Coronary artery (tissue), 2 donors: ENCODE results near the gene ZNF521.

Experiments used
- DNase-seq: peaks from one replicate; pipeline ENCODE4 v3.0.0-alpha.2; 2017; ENCODE audit warnings: low spot score
- H3K27ac ChIP-seq, 2 donors: fragments of 200-600 bp; sonication (generic); one replicate each; pipeline ENCODE4 v1.5.1; 2016 to 2019
- H3K4me3 ChIP-seq: fragments of 200-600 bp; sonication (generic); 2 replicates; pipeline ENCODE4 v1.5.1; 2016; ENCODE audit warnings: mild to moderate bottlenecking, moderate library complexity
- TF ChIP-seq, protein P1 (sequence below): fragments of 200-600 bp; sonication (generic); IDR thresholded peaks from one replicate; pipeline ENCODE4 v1.5.1; 2019; ENCODE audit warnings: antibody characterized with exemption

ZNF521 gene

DNA sequence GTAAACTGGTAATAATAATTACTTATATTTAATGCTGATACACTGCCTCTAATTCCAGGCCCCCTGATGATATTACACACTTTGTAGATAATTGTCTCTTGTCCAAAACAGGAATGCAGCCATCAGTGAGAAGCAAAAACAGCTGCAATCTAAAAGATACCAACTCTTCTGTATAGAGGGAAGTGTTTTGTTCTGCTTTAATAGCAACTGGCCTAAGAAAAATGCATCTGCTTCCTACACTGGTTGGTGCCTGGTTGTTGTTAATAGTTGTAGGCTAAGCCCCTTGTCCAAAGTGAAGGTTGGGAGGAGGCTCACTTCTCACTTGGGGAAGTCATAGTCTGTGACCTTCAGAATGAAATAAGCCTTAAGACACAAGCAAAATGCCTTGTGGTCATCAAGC, 332.0 kb downstream of the ZNF521 start:
- H3K4me3 ChIP-seq = no peak overlapping the region
- no peak overlapping the region for H3K27ac ChIP-seq
- no peak for DNase-seq
- TF ChIP-seq, protein P1, sequence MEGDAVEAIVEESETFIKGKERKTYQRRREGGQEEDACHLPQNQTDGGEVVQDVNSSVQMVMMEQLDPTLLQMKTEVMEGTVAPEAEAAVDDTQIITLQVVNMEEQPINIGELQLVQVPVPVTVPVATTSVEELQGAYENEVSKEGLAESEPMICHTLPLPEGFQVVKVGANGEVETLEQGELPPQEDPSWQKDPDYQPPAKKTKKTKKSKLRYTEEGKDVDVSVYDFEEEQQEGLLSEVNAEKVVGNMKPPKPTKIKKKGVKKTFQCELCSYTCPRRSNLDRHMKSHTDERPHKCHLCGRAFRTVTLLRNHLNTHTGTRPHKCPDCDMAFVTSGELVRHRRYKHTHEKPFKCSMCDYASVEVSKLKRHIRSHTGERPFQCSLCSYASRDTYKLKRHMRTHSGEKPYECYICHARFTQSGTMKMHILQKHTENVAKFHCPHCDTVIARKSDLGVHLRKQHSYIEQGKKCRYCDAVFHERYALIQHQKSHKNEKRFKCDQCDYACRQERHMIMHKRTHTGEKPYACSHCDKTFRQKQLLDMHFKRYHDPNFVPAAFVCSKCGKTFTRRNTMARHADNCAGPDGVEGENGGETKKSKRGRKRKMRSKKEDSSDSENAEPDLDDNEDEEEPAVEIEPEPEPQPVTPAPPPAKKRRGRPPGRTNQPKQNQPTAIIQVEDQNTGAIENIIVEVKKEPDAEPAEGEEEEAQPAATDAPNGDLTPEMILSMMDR = no peak

DNA sequence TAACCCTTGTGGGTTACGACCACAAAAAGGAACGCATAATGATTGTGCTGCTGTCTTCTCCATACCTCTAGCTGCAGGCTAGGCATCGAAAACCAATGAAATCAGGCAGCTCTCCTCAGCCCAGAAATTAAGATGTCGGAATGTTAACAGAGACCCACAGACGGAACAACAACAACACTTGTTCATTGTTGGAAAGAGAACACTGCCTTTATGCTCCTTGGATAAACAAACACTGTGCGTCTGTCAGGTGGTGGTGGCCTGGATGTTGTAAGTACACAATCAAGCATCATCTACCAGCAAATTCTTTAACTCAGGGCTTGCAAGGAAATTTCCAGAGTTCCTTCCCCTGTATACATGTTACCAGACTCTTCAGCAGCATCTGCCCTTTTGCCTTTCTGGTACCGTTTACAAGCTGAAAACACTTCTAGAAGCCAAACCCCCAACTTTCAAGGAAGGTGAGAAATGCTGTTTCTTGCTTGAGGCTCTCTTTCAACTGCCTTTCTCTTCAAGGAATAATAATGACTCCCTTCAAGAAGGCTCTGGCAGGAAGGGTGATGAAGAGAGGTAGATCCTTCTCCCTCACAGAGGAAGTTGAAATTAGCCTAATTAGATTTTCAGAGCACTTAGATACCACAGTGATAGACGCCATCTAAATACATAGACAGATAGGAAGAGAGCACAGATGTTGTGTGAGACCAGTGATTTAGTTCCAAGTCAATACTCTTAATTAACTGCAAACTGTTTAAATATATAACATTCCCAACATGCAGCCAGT, 332.7 kb downstream of the ZNF521 start:
- no peak overlapping the region for H3K27ac ChIP-seq
- TF ChIP-seq, protein P1 = no peak
- no peak for DNase-seq
- no peak overlapping the region for H3K4me3 ChIP-seq

DNA sequence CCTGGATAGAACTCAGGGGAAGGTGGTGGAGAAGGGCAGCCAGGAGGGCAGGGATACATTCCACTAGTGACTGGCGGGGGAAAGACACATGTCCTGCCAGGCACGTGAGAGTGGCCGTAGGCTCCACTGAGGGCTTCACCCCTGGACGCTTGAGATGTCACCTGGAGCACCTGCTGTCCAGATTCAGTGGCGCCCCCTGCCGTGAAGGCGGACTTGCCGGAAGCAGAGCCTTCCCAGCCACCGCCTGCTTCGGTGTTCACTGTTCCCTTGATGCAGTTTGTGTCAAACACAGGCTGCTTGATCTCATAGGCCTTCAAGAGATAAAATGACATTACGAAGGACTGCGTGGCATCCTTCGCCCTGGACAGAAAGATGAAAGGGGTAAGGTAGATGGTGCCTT, 335.3 kb downstream of the ZNF521 start:
- no peak for DNase-seq
- TF ChIP-seq, protein P1 = no peak
- no peak overlapping the region for H3K27ac ChIP-seq
- no peak overlapping the region for H3K4me3 ChIP-seq

DNA sequence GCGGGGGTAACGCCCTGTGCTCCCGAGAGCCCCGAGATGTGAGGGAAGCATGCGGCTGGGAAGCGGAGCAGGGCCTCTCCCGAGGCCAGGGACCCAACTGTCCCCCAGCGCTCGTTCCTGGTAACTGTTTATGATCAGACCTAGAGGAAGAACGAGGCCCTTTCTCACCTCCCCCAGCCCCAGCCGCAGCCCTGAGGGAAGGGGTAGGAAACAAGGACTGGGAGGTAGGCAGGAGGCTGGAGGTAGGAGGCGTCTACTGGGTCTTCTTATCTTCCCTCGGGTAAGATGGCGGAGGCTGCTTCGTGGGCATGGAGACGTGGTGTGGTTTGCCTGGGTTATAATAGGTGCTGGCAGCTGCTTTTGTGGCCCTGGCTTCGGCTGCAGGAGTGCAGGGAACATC, 335.8 kb downstream of the ZNF521 start:
- TF ChIP-seq, protein P1 = no peak
- no peak overlapping the region for H3K4me3 ChIP-seq
- no peak for DNase-seq
- H3K27ac ChIP-seq = no peak overlapping the region
